ENCODE results near the gene ITM2A.

- TF ChIP-seq CTCF (IDR thresholded peaks at IDR 0.05), result no peak
- no peak for TF ChIP-seq POLR2A (IDR thresholded peaks at IDR 0.05)
Measured at GRCh38 chrX:79412166-79412565, 45.0 kb upstream of the ITM2A start.
